H1 (cell line): Measurements from ENCODE around the gene ZDHHC20. TPM values are rescaled to one million over a fixed set of nuclear protein-coding genes. Genes with fewer than 3 reads are reported as not detected.

Experiments
- CTCF ChIA-PET: fragments of 300-600 bp; sonication (Branson Sonifier 250); formaldehyde crosslinking; loops from one replicate; lab custom pipeline; 2021; ENCODE audit not compliant: partially characterized antibody; lab: Charles Lee
- POLR2A ChIA-PET: fragments of 300-600 bp; sonication (Branson Sonifier 250); formaldehyde crosslinking; loops from one replicate; lab custom pipeline; 2021; ENCODE audit warnings: inconsistent platforms; ENCODE audit not compliant: partially characterized antibody; lab: Charles Lee
- DNase-seq, 2 experiments: peaks; one replicate each; pipeline versions ENCODE4 v3.0.0 to v3.0.0-alpha.2; 2010 to 2022; ENCODE audit warnings: low spot score in 2 of 2, low read depth in 1 of 2, mixed read lengths in 1 of 2
- FAIRE-seq: peaks from 2 replicates; lab custom pipeline; 2011; peaks lifted over from hg19 to GRCh38; lab: Jason Lieb, UNC
- H2AFZ ChIP-seq: 2 replicates; pipeline ENCODE4 v1.8.1; 2012; ENCODE audit warnings: low read length, inconsistent platforms
- H2AK5ac ChIP-seq: 2 replicates; pipeline ENCODE4 v1.6.1; 2013; ENCODE audit warnings: low read depth, low read length
- H2BK120ac ChIP-seq: replicated peaks from 2 replicates; pipeline ENCODE3; 2013; ENCODE audit warnings: low read depth, low read length, inconsistent platforms
- H2BK12ac ChIP-seq: 2 replicates; pipeline ENCODE4 v1.6.1; 2013; ENCODE audit warnings: low read depth, low read length
- H2BK15ac ChIP-seq: 2 replicates; pipeline ENCODE4 v1.6.1; 2013; ENCODE audit warnings: low read length
- H2BK20ac ChIP-seq: 2 replicates; pipeline ENCODE4 v1.6.1; 2013; ENCODE audit warnings: low read length
- H2BK5ac ChIP-seq: 2 replicates; pipeline ENCODE4 v1.6.1; 2013; ENCODE audit warnings: low read depth, low read length
- H3K14ac ChIP-seq: 2 replicates; pipeline ENCODE4 v1.6.1; 2013; ENCODE audit warnings: inconsistent platforms; ENCODE audit not compliant: insufficient read length
- H3K18ac ChIP-seq: 2 replicates; pipeline ENCODE4 v1.6.1; 2013; ENCODE audit warnings: low read length; ENCODE audit errors: extremely low read depth
- H3K23ac ChIP-seq: 2 replicates; pipeline ENCODE4 v1.6.1; 2013; ENCODE audit warnings: inconsistent platforms; ENCODE audit not compliant: insufficient read length
- H3K23me2 ChIP-seq: 2 replicates; pipeline ENCODE4 v1.6.1; 2013; ENCODE audit warnings: low read depth, low read length
- H3K27ac ChIP-seq: 2 replicates; pipeline ENCODE4 v1.6.1; 2011; ENCODE audit warnings: low read depth, low read length, inconsistent platforms
- H3K27me3 ChIP-seq, 4 experiments: replicated peaks in 1 of 4; 1 replicate in 1 of 4; 2 replicates in 3 of 4; pipeline versions ENCODE4 v1.6.1 to v1.8.1; 2011 to 2013; ENCODE audit warnings: low read length in 3 of 4, mild to moderate bottlenecking in 3 of 4, inconsistent platforms in 2 of 4, mixed read lengths in 2 of 4, moderate library complexity in 1 of 4; ENCODE audit not compliant: control insufficient read depth in 3 of 4, insufficient read depth in 3 of 4; ENCODE audit errors: extremely low read depth in 1 of 4
- H3K36me3 ChIP-seq, 4 experiments: 2 replicates each; pipeline versions ENCODE4 v1.6.1 to v1.8.1; 2011 to 2013; ENCODE audit warnings: mild to moderate bottlenecking in 4 of 4, low read length in 3 of 4, moderate library complexity in 2 of 4, control low read depth in 1 of 4, inconsistent platforms in 1 of 4; ENCODE audit not compliant: insufficient read depth in 4 of 4, control insufficient read depth in 2 of 4
- H3K4ac ChIP-seq: replicated peaks from 2 replicates; pipeline ENCODE3; 2013; ENCODE audit warnings: low read length, low read depth, mixed read lengths, inconsistent platforms; ENCODE audit not compliant: insufficient read length
- H3K4me1 ChIP-seq, 4 experiments: replicated peaks in 1 of 4; 1 replicate in 1 of 4; 2 replicates in 3 of 4; pipeline versions ENCODE4 v1.6.1 to v1.8.1; 2011 to 2013; ENCODE audit warnings: low read length in 3 of 4, inconsistent platforms in 2 of 4, mixed read lengths in 1 of 4; ENCODE audit not compliant: insufficient read depth in 4 of 4, control insufficient read depth in 3 of 4
- H3K4me2 ChIP-seq, 2 experiments: 2 replicates each; pipeline versions ENCODE4 v1.6.1 to v1.8.1; 2011 to 2013; ENCODE audit warnings: low read depth in 2 of 2, low read length in 2 of 2, control low read depth in 1 of 2, inconsistent platforms in 1 of 2, mild to moderate bottlenecking in 1 of 2; ENCODE audit not compliant: insufficient read depth in 1 of 2
- H3K4me3 ChIP-seq, 4 experiments: fragments of 200-600, 300-600 bp in 1 of 4; sonication (generic), shearing (Covaris generic), sonication (Bioruptor Twin) in 1 of 4; 2 replicates each; pipeline versions ENCODE4 v1.5.1 to v1.8.1; 2011 to 2016; ENCODE audit warnings: low read length in 4 of 4, low read depth in 3 of 4, control low read depth in 2 of 4, inconsistent platforms in 2 of 4, mild to moderate bottlenecking in 2 of 4, mixed read lengths in 1 of 4, moderate library complexity in 1 of 4; ENCODE audit not compliant: insufficient read depth in 2 of 4; ENCODE audit errors: extremely low read depth in 1 of 4
- H3K56ac ChIP-seq: replicated peaks from 2 replicates; pipeline ENCODE3; 2013; ENCODE audit warnings: low read depth, mild to moderate bottlenecking, mixed read lengths, low read length, inconsistent platforms; ENCODE audit not compliant: insufficient read length
- H3K79me1 ChIP-seq: 2 replicates; pipeline ENCODE4 v1.6.1; 2013; ENCODE audit warnings: low read depth, low read length, control low read depth
- H3K79me2 ChIP-seq, 2 experiments: 2 replicates each; pipeline versions ENCODE4 v1.6.1 to v1.8.1; 2012 to 2013; ENCODE audit warnings: low read length in 2 of 2, mild to moderate bottlenecking in 2 of 2, inconsistent platforms in 1 of 2; ENCODE audit not compliant: insufficient read depth in 2 of 2, control insufficient read depth in 1 of 2
- H3K9ac ChIP-seq, 4 experiments: replicated peaks in 1 of 4; 1 replicate in 1 of 4; 2 replicates in 3 of 4; pipeline versions ENCODE4 v1.6.1 to v1.8.1; 2011 to 2013; ENCODE audit warnings: low read depth in 3 of 4, low read length in 3 of 4, control low read depth in 2 of 4, mild to moderate bottlenecking in 2 of 4, moderate library complexity in 2 of 4, inconsistent platforms in 1 of 4; ENCODE audit errors: extremely low read depth in 1 of 4
- H3K9me3 ChIP-seq, 2 experiments: 2 replicates each; pipeline versions ENCODE4 v1.6.1 to v1.8.1; 2012 to 2013; ENCODE audit warnings: mild to moderate bottlenecking in 2 of 2, moderate library complexity in 2 of 2, control low read depth in 1 of 2, inconsistent platforms in 1 of 2, low read depth in 1 of 2, low read length in 1 of 2, mixed read lengths in 1 of 2; ENCODE audit not compliant: insufficient read depth in 2 of 2
- H4K20me1 ChIP-seq, 2 experiments: replicated peaks in 1 of 2; 2 replicates each; pipeline versions ENCODE3 to v1.8.1; 2011 to 2013; ENCODE audit warnings: inconsistent platforms in 2 of 2, low read length in 2 of 2, mild to moderate bottlenecking in 1 of 2; ENCODE audit not compliant: insufficient read depth in 2 of 2, control insufficient read depth in 1 of 2
- H4K5ac ChIP-seq: 2 replicates; pipeline ENCODE4 v1.6.1; 2013; ENCODE audit warnings: low read length, low read depth, mixed read lengths, inconsistent platforms; ENCODE audit not compliant: insufficient read length
- H4K8ac ChIP-seq: 2 replicates; pipeline ENCODE4 v1.8.0; 2013; ENCODE audit warnings: mild to moderate bottlenecking, moderate library complexity, low read length, inconsistent platforms; ENCODE audit not compliant: insufficient read depth; ENCODE audit errors: extremely low read depth
- H4K91ac ChIP-seq: replicated peaks from 2 replicates; pipeline ENCODE3; 2013; ENCODE audit warnings: low read length, mixed read lengths, inconsistent platforms; ENCODE audit not compliant: insufficient read length
- CBX8 ChIP-seq: fragments of 300-800, 300-1000 bp; sonication (generic); IDR thresholded peaks from 2 replicates; pipeline ENCODE4 v1.7.1; 2016; ENCODE audit warnings: low read depth, low read length, borderline replicate concordance
- CTBP2 ChIP-seq: IDR thresholded peaks from 2 replicates; pipeline ENCODE4 v1.7.0; 2011; ENCODE audit warnings: borderline replicate concordance, mild to moderate bottlenecking, moderate library complexity, mixed read lengths, low read length; ENCODE audit not compliant: insufficient read depth, insufficient read length
- EP300 ChIP-seq, 2 experiments: IDR thresholded peaks; 1 replicate in 1 of 2; 2 replicates in 1 of 2; pipeline ENCODE4 v1.6.1; 2011 to 2012; ENCODE audit warnings: low read depth in 2 of 2, low read length in 2 of 2, mild to moderate bottlenecking in 2 of 2, borderline replicate concordance in 1 of 2, inconsistent platforms in 1 of 2, moderate library complexity in 1 of 2
- EZH2 ChIP-seq: fragments of 200-600 bp; sonication (generic); IDR thresholded peaks from 2 replicates; pipeline ENCODE4 v1.7.1; 2012; ENCODE audit warnings: low read depth, mild to moderate bottlenecking, moderate library complexity, low read length, inconsistent platforms; ENCODE audit not compliant: severe bottlenecking
- FOSL1 ChIP-seq: IDR thresholded peaks from 2 replicates; pipeline ENCODE4 v1.6.1; 2011; ENCODE audit warnings: mild to moderate bottlenecking, low read depth, low read length, moderate library complexity; ENCODE audit not compliant: insufficient read depth
- HDAC2 ChIP-seq, 2 experiments: fragments of 300-600 bp in 1 of 2; sonication (generic) in 1 of 2; IDR thresholded peaks; 2 replicates each; pipeline ENCODE4 v1.6.1; 2011 to 2012; ENCODE audit warnings: low read depth in 2 of 2, low read length in 2 of 2, mild to moderate bottlenecking in 2 of 2, moderate library complexity in 2 of 2, borderline replicate concordance in 1 of 2, inconsistent platforms in 1 of 2
- JUND ChIP-seq: IDR thresholded peaks from 2 replicates; pipeline ENCODE4 v1.6.1; 2011; ENCODE audit warnings: mild to moderate bottlenecking, improper control_type of control experiment, low read length
- KDM5A ChIP-seq: fragments of 200-600 bp; IDR thresholded peaks from 2 replicates; pipeline ENCODE4 v1.7.1; 2012; ENCODE audit warnings: mild to moderate bottlenecking, low read length, inconsistent platforms, mixed read lengths
- NANOG ChIP-seq: IDR thresholded peaks from 2 replicates; pipeline ENCODE4 v1.6.1; 2011; ENCODE audit warnings: low read length, low read depth, mild to moderate bottlenecking, inconsistent platforms; ENCODE audit not compliant: insufficient read depth, poor library complexity, severe bottlenecking
- POLR2A ChIP-seq, 2 experiments: IDR thresholded peaks; 1 replicate in 1 of 2; 2 replicates in 1 of 2; pipeline ENCODE4 v1.6.1; 2011; ENCODE audit warnings: low read depth in 2 of 2, low read length in 2 of 2, mild to moderate bottlenecking in 2 of 2; ENCODE audit errors: control extremely low read depth in 1 of 2
- RFX5 ChIP-seq: IDR thresholded peaks from 2 replicates; pipeline ENCODE4 v1.6.1; 2011; ENCODE audit warnings: low read depth, low read length, improper control_type of control experiment, borderline replicate concordance
- TAF1 ChIP-seq: IDR thresholded peaks from 2 replicates; pipeline ENCODE4 v1.6.1; 2011; ENCODE audit warnings: mild to moderate bottlenecking, low read depth, low read length
- TCF12 ChIP-seq: IDR thresholded peaks from 2 replicates; pipeline ENCODE4 v1.6.1; 2011; ENCODE audit warnings: low read depth, mild to moderate bottlenecking, low read length
- WGBS, 2 experiments: shearing (Covaris generic) in 1 of 2; methylation state at CpG; one replicate each; pipeline versions ENCODE4 v1.1.6 to v1.1.7; 2013 to 2015; ENCODE audit warnings: low lambda C conversion rate in 2 of 2, mixed read lengths in 2 of 2, inconsistent platforms in 1 of 2, low coverage in 1 of 2, missing lambda C conversion rate in 1 of 2; ENCODE audit not compliant: insufficient replicate concordance in 2 of 2, insufficient coverage in 1 of 2, insufficient read length in 1 of 2; ENCODE audit errors: extremely low coverage in 1 of 2, missing lambda C conversion rate in 1 of 2; 5-methylcytosine and 5-hydroxymethylcytosine counted together
- polyA plus RNA-seq, 7 experiments: library from polyadenylated mRNA; depleted of rRNA in 3 of 7; stranded (reverse) in 5 of 7; unstranded in 2 of 7; fragments of >200 nt in 5 of 7; fragments of 200-250 nt in 2 of 7; gene quantifications; 1 replicate in 5 of 7; 2 replicates in 1 of 7; 4 replicates in 1 of 7; pipeline versions ENCODE4 v1.2.1 to v1.2.3, GENCODE V29; 2011 to 2013; ENCODE audit warnings: missing spikeins in 2 of 7, mixed read lengths in 2 of 7
- total RNA-seq: library from RNA; stranded (reverse); fragmentation: NEBNext Ultra II Directional; extraction: Animal tissue kit (Norgen Biotek cat#: 25700); gene quantifications from 2 replicates; pipeline ENCODE4 v1.2.1, GENCODE V29; 2021

Gene ZDHHC20
- total and polyA plus RNA-seq, 2 of the 8 experiments (the other 6 are each of a cell fraction or from before 2014, with no cell fraction given) = 16.4 to 89.0 TPM

GRCh38 chr13:21436582-21436981 is 22.5 kb downstream of the ZDHHC20 start:
- Histone ChIP-seq H2BK120ac (no peak overlapping the region), H3K27me3 (no peaks in the 10 kb centered on the region), H4K8ac (no peak overlapping the region), H3K23ac (no peak overlapping the region), H2BK12ac (no peak overlapping the region), H3K27ac (no peak overlapping the region), H3K4me3 (no peak overlapping the region), H3K79me2 (peaks cover 0 to 81% of the 10 kb centered on the region in 2 experiments; a peak in 2 of 4 replicates), H3K4me2 (no peak overlapping the region), H2BK20ac (no peak overlapping the region), H4K91ac (no peak overlapping the region), H2BK15ac (no peak overlapping the region), H3K9ac (no peak overlapping the region), H3K18ac (no peak overlapping the region), H2BK5ac (no peak overlapping the region), H3K79me1 (peaks cover 5% of the 10 kb centered on the region; the same call in 1 of the 2 replicates), H3K4ac (no peak overlapping the region), H2AFZ (no peak overlapping the region), H4K20me1 (no peaks in the 10 kb centered on the region), H3K56ac (no peak overlapping the region), H3K36me3 (peaks cover 0 to 3% (median 0%) of the 10 kb centered on the region in 4 experiments; a peak in 1 of 8 replicates), H3K23me2 (no peaks in the 10 kb centered on the region), H3K9me3 (peaks cover 0 to 3% of the 10 kb centered on the region in 2 experiments; a peak in 1 of 4 replicates), H3K14ac (no peak overlapping the region), H2AK5ac (no peak overlapping the region), H3K4me1 (no peaks in the 10 kb centered on the region), H4K5ac (no peak overlapping the region)
- CTCF ChIA-PET = interaction anchor here (1.2 kb wide), 1 partner anchor 9 kb away, joined by 4 read pairs; no protein-coding TSS in a partner anchor
- FAIRE-seq (no peak), DNase-seq (no peak)
- 89% methylated on average over 6 of the region's 6 CpGs; no CpG with 5 or more reads in 1 of the 2 experiments for WGBS, 2 experiments
- POLR2A ChIA-PET = interaction anchor here (0.9 kb wide), 1 partner anchor 23 kb away, joined by 4 read pairs; the partner anchor contains the start of gene ZDHHC20
- TF ChIP-seq CTBP2 (no peak), JUND (no peak), RFX5 (no peak), POLR2A (IDR thresholded peaks at IDR 0.05; ENCODE audit: control extremely low read depth in 1 of 2, low read depth in 2 of 2, low read length in 2 of 2) (no peak), EZH2 (no peak), KDM5A (no peak), TCF12 (no peak), TAF1 (no peak), FOSL1 (no peak), CBX8 (no peak), EP300 (IDR thresholded peaks at IDR 0.05; ENCODE audit: borderline replicate concordance in 1 of 2, low read depth in 2 of 2, low read length in 2 of 2) (no peak), HDAC2 (IDR thresholded peaks at IDR 0.05; ENCODE audit: borderline replicate concordance in 1 of 2, low read depth in 2 of 2, low read length in 2 of 2) (no peak), NANOG (no peak)
